ENCODE measurements around the gene S100B. TPM values are rescaled to one million over a fixed set of nuclear protein-coding genes. Genes with fewer than 3 reads are reported as not detected.

Gene S100B
- total and polyA plus RNA-seq, 4 donors, result 0.79 to 1.4 (median 1.1) TPM

DNA sequence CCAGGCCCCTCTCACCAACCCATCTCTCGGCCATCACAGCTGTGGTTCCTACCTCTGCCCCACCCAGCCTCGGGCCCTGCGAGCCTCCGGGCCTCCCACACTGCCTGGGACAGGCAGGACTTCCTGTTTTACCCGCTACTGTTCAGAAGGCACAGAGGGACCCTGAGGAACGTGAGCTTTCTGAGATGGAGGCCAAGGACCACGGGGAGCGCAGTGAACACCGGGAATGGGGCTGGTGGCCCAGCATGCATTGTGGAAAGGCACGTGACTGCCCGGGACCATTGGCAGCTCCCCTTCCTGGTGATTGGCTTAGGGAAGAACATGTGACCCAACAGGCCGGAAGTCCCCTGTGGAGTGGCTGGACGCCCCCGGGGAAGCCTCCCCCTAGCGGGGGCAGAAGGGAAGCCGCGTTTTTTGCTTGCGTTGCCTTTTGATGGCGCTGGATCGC lies 7.0 kb downstream of the S100B start:
- peaks cover 0 to 11% (median 8%) of the 10 kb centered on the region in 4 donors for H3K9me3 ChIP-seq (ENCODE audit: control insufficient read depth in 4 of 4, low read length in 3 of 4)
- H3K27me3 ChIP-seq (ENCODE audit: control insufficient read depth in 4 of 4, insufficient read depth in 4 of 4, low read length in 3 of 4), result peaks cover 0 to 3% (median 0%) of the 10 kb centered on the region in 4 donors
- TF ChIP-seq MAX (IDR thresholded peaks at IDR 0.05) (no peak), FOXA1 (IDR thresholded peaks at IDR 0.05) (no peak), EGR1 (IDR thresholded peaks at IDR 0.05; ENCODE audit: low read depth in 2 of 2) (no peak), YY1 (IDR thresholded peaks at IDR 0.05) (no peak), JUND (IDR thresholded peaks at IDR 0.05) (no peak), HNF4G (IDR thresholded peaks at IDR 0.05) (no peak), FOXA2 (IDR thresholded peaks at IDR 0.05) (no peak), ZBTB33 (IDR thresholded peaks at IDR 0.05) (no peak), REST (IDR thresholded peaks at IDR 0.05) (no peak), GABPA (IDR thresholded peaks at IDR 0.05 in 1 of 2, conservative IDR thresholded peaks at IDR 0.05 in 1 of 2) (no peak), ATF3 (IDR thresholded peaks at IDR 0.05) (no peak), HNF4A (conservative IDR thresholded peaks at IDR 0.05) (no peak)
- TF ChIP-seq, protein P1, sequence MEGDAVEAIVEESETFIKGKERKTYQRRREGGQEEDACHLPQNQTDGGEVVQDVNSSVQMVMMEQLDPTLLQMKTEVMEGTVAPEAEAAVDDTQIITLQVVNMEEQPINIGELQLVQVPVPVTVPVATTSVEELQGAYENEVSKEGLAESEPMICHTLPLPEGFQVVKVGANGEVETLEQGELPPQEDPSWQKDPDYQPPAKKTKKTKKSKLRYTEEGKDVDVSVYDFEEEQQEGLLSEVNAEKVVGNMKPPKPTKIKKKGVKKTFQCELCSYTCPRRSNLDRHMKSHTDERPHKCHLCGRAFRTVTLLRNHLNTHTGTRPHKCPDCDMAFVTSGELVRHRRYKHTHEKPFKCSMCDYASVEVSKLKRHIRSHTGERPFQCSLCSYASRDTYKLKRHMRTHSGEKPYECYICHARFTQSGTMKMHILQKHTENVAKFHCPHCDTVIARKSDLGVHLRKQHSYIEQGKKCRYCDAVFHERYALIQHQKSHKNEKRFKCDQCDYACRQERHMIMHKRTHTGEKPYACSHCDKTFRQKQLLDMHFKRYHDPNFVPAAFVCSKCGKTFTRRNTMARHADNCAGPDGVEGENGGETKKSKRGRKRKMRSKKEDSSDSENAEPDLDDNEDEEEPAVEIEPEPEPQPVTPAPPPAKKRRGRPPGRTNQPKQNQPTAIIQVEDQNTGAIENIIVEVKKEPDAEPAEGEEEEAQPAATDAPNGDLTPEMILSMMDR (IDR thresholded peaks at IDR 0.05; ENCODE audit: low read depth, low read length, missing input control), result no peak
- H3K4me1 ChIP-seq (ENCODE audit: control insufficient read depth in 4 of 4, insufficient read depth in 4 of 4, low read length in 3 of 4), result peaks cover 0 to 6% (median 0%) of the 10 kb centered on the region in 4 donors
- H3K27ac ChIP-seq (ENCODE audit: low read depth in 1 of 2, low read length in 2 of 2), result no peak overlapping the region
- no peaks in the 10 kb centered on the region for H3K36me3 ChIP-seq (ENCODE audit: control insufficient read depth in 4 of 4, insufficient read depth in 3 of 4, low read depth in 1 of 4, low read length in 3 of 4)
- no peak overlapping the region for H3K4me3 ChIP-seq (ENCODE audit: low read depth in 1 of 3, low read length in 3 of 3)
- WGBS, result 90% methylated on average over 20 of the region's 20 CpGs
- H3K9ac ChIP-seq (ENCODE audit: low read depth in 1 of 2, low read length in 2 of 2), result no peak overlapping the region
- DNase-seq (ENCODE audit: low spot score), result no peak

DNA sequence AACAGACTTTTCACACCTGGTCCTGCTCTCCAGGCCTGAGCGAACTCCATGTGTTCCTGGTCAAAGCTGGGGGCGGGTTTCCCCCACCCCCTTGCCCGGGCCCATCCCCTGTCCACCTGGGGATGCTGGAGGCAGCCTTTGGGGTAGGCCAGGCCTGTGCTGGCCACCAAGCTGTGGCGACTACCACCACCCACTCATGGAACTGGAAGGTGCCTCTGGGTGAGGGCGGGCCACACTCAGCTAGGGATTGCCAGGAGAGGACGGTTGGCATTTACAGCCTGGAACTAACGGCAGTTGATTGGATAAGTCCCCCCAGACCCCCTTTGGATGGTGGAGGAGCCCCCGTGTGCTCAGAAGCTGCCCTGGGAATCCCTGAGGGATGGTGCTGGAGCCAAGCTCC lies 7.9 kb downstream of the S100B start:
- peaks cover 0 to 3% (median 0%) of the 10 kb centered on the region in 4 donors for H3K27me3 ChIP-seq (ENCODE audit: control insufficient read depth in 4 of 4, insufficient read depth in 4 of 4, low read length in 3 of 4)
- peaks cover 0 to 6% (median 0%) of the 10 kb centered on the region in 4 donors for H3K4me1 ChIP-seq (ENCODE audit: control insufficient read depth in 4 of 4, insufficient read depth in 4 of 4, low read length in 3 of 4)
- WGBS, result 90% methylated on average over 8 of the region's 8 CpGs
- no peak overlapping the region for H3K4me3 ChIP-seq (ENCODE audit: low read depth in 1 of 3, low read length in 3 of 3)
- no peaks in the 10 kb centered on the region for H3K36me3 ChIP-seq (ENCODE audit: control insufficient read depth in 4 of 4, insufficient read depth in 3 of 4, low read depth in 1 of 4, low read length in 3 of 4)
- DNase-seq (ENCODE audit: low spot score), result no peak
- no peak overlapping the region for H3K27ac ChIP-seq (ENCODE audit: low read depth in 1 of 2, low read length in 2 of 2)
- H3K9me3 ChIP-seq (ENCODE audit: control insufficient read depth in 4 of 4, low read length in 3 of 4), result peaks cover 0 to 11% (median 9%) of the 10 kb centered on the region in 4 donors
- no peak overlapping the region for H3K9ac ChIP-seq (ENCODE audit: low read depth in 1 of 2, low read length in 2 of 2)
- TF ChIP-seq JUND (IDR thresholded peaks at IDR 0.05), result no peak
- no peak for TF ChIP-seq YY1 (IDR thresholded peaks at IDR 0.05)
- TF ChIP-seq HNF4G (IDR thresholded peaks at IDR 0.05), result no peak
- TF ChIP-seq ATF3 (IDR thresholded peaks at IDR 0.05), result no peak
- no peak for TF ChIP-seq REST (IDR thresholded peaks at IDR 0.05)
- no peak for TF ChIP-seq FOXA2 (IDR thresholded peaks at IDR 0.05)
- TF ChIP-seq MAX (IDR thresholded peaks at IDR 0.05), result no peak
- no peak for TF ChIP-seq GABPA (IDR thresholded peaks at IDR 0.05 in 1 of 2, conservative IDR thresholded peaks at IDR 0.05 in 1 of 2)
- no peak for TF ChIP-seq RAD21 (IDR thresholded peaks at IDR 0.05)
- no peak for TF ChIP-seq NR2F2 (IDR thresholded peaks at IDR 0.05)
- no peak for TF ChIP-seq HNF4A (conservative IDR thresholded peaks at IDR 0.05)
- no peak for TF ChIP-seq ZBTB33 (IDR thresholded peaks at IDR 0.05)
- no peak for TF ChIP-seq TAF1 (conservative IDR thresholded peaks at IDR 0.05)
